Measurements from ENCODE around the gene POTEJ.
"Not testable (repeated sequence)": the region's sequence is repeated elsewhere in the genome, so short reads cannot be mapped to it uniquely, and the experiment has no call there.

GRCh38 chr2:130583582-130583981 lies 27.7 kb upstream of the POTEJ start:
- not testable (repeated sequence) for TF ChIP-seq CTCF, EZH2, EZH2phosphoT487 (IDR thresholded peaks at IDR 0.05)
